Measurements from ENCODE around the gene NVL. TPM values are rescaled to one million over a fixed set of nuclear protein-coding genes. Genes with fewer than 3 reads are reported as not detected.

The NVL gene
- total and polyA plus RNA-seq, 10 of the 15 experiments (the other 5 are each of a cell fraction or from before 2014, with no cell fraction given), result 20.3 to 49.6 (median 35.2) TPM

- ATAC-seq, result no peak
These were observed 73.3 kb downstream of the NVL start for GRCh38 chr1:224256640-224257039.

More at GRCh38 chr1:224256640-224257039, 73.3 kb downstream of the NVL start:
- no peak for FAIRE-seq
- ChIA-PET CTCF (interaction anchor here (1.6 kb wide), 1 partner anchor 11 kb away, joined by 3 read pairs; no protein-coding TSS in a partner anchor), RAD21 (ENCODE audit: unreplicated experiment) (no interaction called here), POLR2A (no interaction called here), SMC1A (ENCODE audit: uncharacterized antibody, unreplicated experiment) (interaction anchor here (0.6 to 1.7 kb wide), 3 partner anchors 19 to 420 kb away, joined by 3 to 4 read pairs (median 3); no protein-coding TSS in a partner anchor)
- Histone ChIP-seq H3K9ac (ENCODE audit: control insufficient read depth, insufficient read depth, low read length) (no peak overlapping the region), H3K4me2 (ENCODE audit: control insufficient read depth, insufficient read depth) (no peak overlapping the region), H3K79me2 (ENCODE audit: control insufficient read depth, insufficient read depth, low read length) (no peaks in the 10 kb centered on the region), H3K4me3 (no peak overlapping the region), H3K27ac (ENCODE audit: control insufficient read depth, insufficient read depth) (no peak overlapping the region), H3K9me3 (replicated peaks; ENCODE audit: control insufficient read depth, insufficient read depth, low read length) (no peaks in the 10 kb centered on the region), H2AFZ (ENCODE audit: control insufficient read depth, low read depth, low read length) (no peak overlapping the region), H3K36me3 (ENCODE audit: control insufficient read depth in 2 of 2, insufficient read depth in 2 of 2, low read length in 1 of 2) (peaks cover 0 to 2% of the 10 kb centered on the region in 2 experiments; a peak in 1 of 4 replicates), H4K20me1 (ENCODE audit: control insufficient read depth, insufficient read depth) (no peaks in the 10 kb centered on the region), H3K4me1 (ENCODE audit: control insufficient read depth, insufficient read depth, low read length) (no peaks in the 10 kb centered on the region), H3K27me3 (replicated peaks in 1 of 2; ENCODE audit: control insufficient read depth in 2 of 2, insufficient read depth in 2 of 2, low read length in 1 of 2) (no peaks in the 10 kb centered on the region)
- 98% methylated on average over 3 of the region's 3 CpGs for WGBS (ENCODE audit: insufficient coverage, insufficient replicate concordance, low lambda C conversion rate, missing lambda C conversion rate)
- TF ChIP-seq SMAD1 (IDR thresholded peaks at IDR 0.05; ENCODE audit: low read depth, partially characterized antibody) (no peak), CREB1 (IDR thresholded peaks at IDR 0.05; ENCODE audit: low read depth) (no peak), SREBF1 (IDR thresholded peaks at IDR 0.05; ENCODE audit: low read length) (no peak), NRF1 (conservative IDR thresholded peaks at IDR 0.05; ENCODE audit: low read depth, low read length) (no peak), TCF3 (IDR thresholded peaks at IDR 0.05; ENCODE audit: borderline replicate concordance, insufficient read depth, low read depth, low read length) (no peak), IKZF1 (conservative IDR thresholded peaks at IDR 0.05) (no peak), ZNF207 (IDR thresholded peaks at IDR 0.05; ENCODE audit: borderline replicate concordance) (no peak), JUNB (IDR thresholded peaks at IDR 0.05) (no peak), YY1 (IDR thresholded peaks at IDR 0.05; ENCODE audit: low read depth, low read length) (no peak), MLLT1 (IDR thresholded peaks at IDR 0.05) (no peak), BCL11A (IDR thresholded peaks at IDR 0.05; ENCODE audit: low read depth, low read length) (no peak), CBX3 (IDR thresholded peaks at IDR 0.05; ENCODE audit: borderline replicate concordance, low read depth) (no peak), PBX3 (IDR thresholded peaks at IDR 0.05; ENCODE audit: insufficient replicate concordance, low read depth, low read length) (no peak)
- in situ Hi-C loops (cut with MboI), result no loop called here
- intact Hi-C loops (cut with micrococcal nuclease; ENCODE audit: unreplicated experiment), result no loop called here
- BruUV-seq (replicated peaks), result no TSS peak
- no peak for DNase-seq (ENCODE audit: low read depth, low spot score)
